GM21423 (cell line): ENCODE data around the gene TRPV4.

Experiments
- ATAC-seq: cut with Tn5 transposase; IDR thresholded peaks from one replicate; pipeline ENCODE4 v1.9.1; 2021; ENCODE audit warnings: mild to moderate bottlenecking, moderate library complexity; ENCODE audit not compliant: unreplicated experiment

TRPV4 gene

GRCh38 chr12:109783135-109783964 lies 49.8 kb downstream of the TRPV4 start:
- ATAC-seq: no peak

GRCh38 chr12:109782326-109782703 lies 50.9 kb downstream of the TRPV4 start:
- ATAC-seq: no peak

GRCh38 chr12:109781668-109782325 lies 51.4 kb downstream of the TRPV4 start:
- ATAC-seq: no peak

- ATAC-seq: no peak
These were observed 53.8 kb downstream of the TRPV4 start for GRCh38 chr12:109779382-109779781.

GRCh38 chr12:109778684-109779083 lies 54.5 kb downstream of the TRPV4 start:
- ATAC-seq: no peak

- no peak for ATAC-seq
These were observed 55.7 kb downstream of the TRPV4 start for GRCh38 chr12:109777544-109777943.

- no peak for ATAC-seq
These were observed 56.6 kb downstream of the TRPV4 start for GRCh38 chr12:109776624-109777023.

GRCh38 chr12:109775172-109775881 lies 57.9 kb downstream of the TRPV4 start:
- no peak for ATAC-seq

GRCh38 chr12:109773384-109774011 lies 59.7 kb downstream of the TRPV4 start:
- no peak for ATAC-seq

GRCh38 chr12:109772622-109773321 lies 60.4 kb downstream of the TRPV4 start:
- ATAC-seq: no peak

GRCh38 chr12:109771746-109772621 lies 61.2 kb downstream of the TRPV4 start:
- ATAC-seq: no peak

GRCh38 chr12:109770861-109771670 lies 62.1 kb downstream of the TRPV4 start:
- no peak for ATAC-seq

- no peak for ATAC-seq
These were observed 62.9 kb downstream of the TRPV4 start for GRCh38 chr12:109770104-109770860.

GRCh38 chr12:109768901-109769670 lies 64.1 kb downstream of the TRPV4 start:
- no peak for ATAC-seq

- no peak for ATAC-seq
These were observed 65.0 kb downstream of the TRPV4 start for GRCh38 chr12:109767991-109768900.

GRCh38 chr12:109767456-109767855 lies 65.7 kb downstream of the TRPV4 start:
- no peak for ATAC-seq
